HG03565 (cell line): ENCODE measurements around the gene PROB1.
"Not testable (repeated sequence)": the region's sequence is repeated elsewhere in the genome, so short reads cannot be mapped to it uniquely, and the experiment has no call there.

ENCODE experiments used
- ATAC-seq: cut with Tn5 transposase; IDR thresholded peaks from one replicate; pipeline ENCODE4 v1.9.1; 2021; ENCODE audit warnings: mild to moderate bottlenecking, moderate library complexity; ENCODE audit not compliant: unreplicated experiment

The PROB1 gene

GRCh38 chr5:139392678-139393496 lies 2.0 kb downstream of the PROB1 start:
- peak; percentile 29 for ATAC-seq

- no peak for ATAC-seq
Measured at GRCh38 chr5:139392324-139392677, 2.6 kb downstream of the PROB1 start.

- no peak for ATAC-seq
Measured at GRCh38 chr5:139391570-139392323, 3.2 kb downstream of the PROB1 start.

- ATAC-seq = no peak
Measured at GRCh38 chr5:139390639-139391569, 4.0 kb downstream of the PROB1 start.

GRCh38 chr5:139389701-139390638 lies 4.9 kb downstream of the PROB1 start, which contains the start of gene MZB1:
Gene MZB1, minus strand, starts transcription at chr5:139389913. Its CDS starts 57 bp downstream, at chr5:139389856.
- ATAC-seq = peak; percentile 37

GRCh38 chr5:139388198-139388821 lies 6.6 kb downstream of the PROB1 start:
- ATAC-seq = no peak

GRCh38 chr5:139387611-139388197 lies 7.2 kb downstream of the PROB1 start:
- no peak for ATAC-seq

- not testable (repeated sequence) for ATAC-seq
Measured at GRCh38 chr5:139386956-139387355, 7.9 kb downstream of the PROB1 start.

GRCh38 chr5:139386050-139386438 lies 8.9 kb downstream of the PROB1 start:
- no peak for ATAC-seq

- no peak for ATAC-seq
Measured at GRCh38 chr5:139385061-139386049, 9.5 kb downstream of the PROB1 start.

- no peak for ATAC-seq
Measured at GRCh38 chr5:139384591-139385051, 10.3 kb downstream of the PROB1 start.

GRCh38 chr5:139383993-139384590 lies 10.8 kb downstream of the PROB1 start:
- ATAC-seq = no peak

GRCh38 chr5:139383275-139383992 lies 11.5 kb downstream of the PROB1 start, which contains the start of gene SLC23A1:
Gene SLC23A1, minus strand, starts transcription at chr5:139383297. Its CDS starts 44 bp downstream, at chr5:139383253.
- ATAC-seq = no peak

GRCh38 chr5:139382807-139383206 lies 12.1 kb downstream of the PROB1 start:
- ATAC-seq = no peak

- no peak for ATAC-seq
Measured at GRCh38 chr5:139381837-139382761, 12.8 kb downstream of the PROB1 start.
